Activated CD8-positive, alpha-beta T cell treated with anti-CD3 and anti-CD28 coated beads for 36 hours (primary cell): Measurements from ENCODE around the gene ADAD2. TPM values are rescaled to one million over a fixed set of nuclear protein-coding genes. Genes with fewer than 3 reads are reported as not detected.

Experiments used
- ATAC-seq: fragments of 200-7000 bp; cut with Tn5 transposase; one replicate; pipeline ENCODE4 v1.10.0; 2021; ENCODE audit warnings: mild to moderate bottlenecking, moderate library complexity
- CTCF ChIA-PET: fragments of 350-600 bp; sonication (Branson Sonifier 250); formaldehyde crosslinking; loops from one replicate; lab custom pipeline; 2021; ENCODE audit warnings: antibody characterized with exemption; lab: Charles Lee
- POLR2A ChIA-PET: fragments of 350-600 bp; sonication (Branson Sonifier 250); formaldehyde crosslinking; loops from one replicate; lab custom pipeline; 2021; ENCODE audit warnings: antibody characterized with exemption; lab: Charles Lee
- DNase-seq: peaks from one replicate; pipeline ENCODE4 v3.0.0-alpha.2; 2020
- H3K27ac Mint-ChIP-seq: one replicate; pipeline ENCODE4 v1.8.0; 2021; ENCODE audit warnings: mild to moderate bottlenecking, mixed read lengths
- H3K27me3 Mint-ChIP-seq: one replicate; pipeline ENCODE4 v1.8.0; 2021; ENCODE audit warnings: mixed read lengths
- H3K36me3 Mint-ChIP-seq: one replicate; pipeline ENCODE4 v1.8.0; 2021; ENCODE audit warnings: low read depth, mixed read lengths
- H3K4me1 Mint-ChIP-seq: one replicate; pipeline ENCODE4 v1.8.0; 2021; ENCODE audit warnings: low read depth, mixed read lengths
- H3K4me3 Mint-ChIP-seq: one replicate; pipeline ENCODE4 v1.8.0; 2021; ENCODE audit warnings: mild to moderate bottlenecking, moderate library complexity, mixed read lengths
- H3K9me3 Mint-ChIP-seq: one replicate; pipeline ENCODE4 v1.8.0; 2021; ENCODE audit warnings: mixed read lengths
- intact Hi-C: fragments of 100-400 bp; cut with micrococcal nuclease; formaldehyde crosslinking; loops from one replicate; pipeline ENCODE4 v1.10.0; 2022
- total RNA-seq, 2 experiments: library from RNA; stranded (reverse); gene quantifications; one replicate each; pipeline ENCODE4 v1.2.3, GENCODE V29; 2021
- TF ChIP-seq, protein P1 (sequence below): fragments of 200-600 bp; IDR thresholded peaks from one replicate; pipeline ENCODE4 v1.8.0; 2022; ENCODE audit warnings: antibody characterized with exemption, mild to moderate bottlenecking

ADAD2 gene
- total RNA-seq, 2 experiments from 2014 or later = 0.16 to 0.63 TPM

DNA sequence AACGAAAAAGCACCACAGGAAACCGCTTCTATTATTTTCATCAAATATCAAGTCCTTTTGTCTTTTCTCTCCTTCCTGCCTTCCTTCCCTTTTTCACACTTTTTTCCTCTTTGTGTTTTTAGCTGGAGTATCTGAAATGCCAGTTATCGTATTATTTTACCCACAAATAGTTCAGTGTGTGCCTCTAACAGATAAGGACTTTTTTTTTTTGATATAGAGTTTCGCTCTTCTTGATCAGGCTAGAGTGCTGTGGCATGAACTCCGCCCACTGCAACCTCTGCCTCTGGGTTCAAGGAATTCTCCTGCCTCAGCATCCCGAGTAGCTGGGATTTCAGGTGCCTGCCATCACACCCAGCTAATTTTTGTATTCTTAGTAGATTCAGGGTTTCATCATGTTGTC lies 35.2 kb upstream of the ADAD2 start:
- no peaks in the 10 kb centered on the region for H3K4me1 Mint-ChIP-seq

DNA sequence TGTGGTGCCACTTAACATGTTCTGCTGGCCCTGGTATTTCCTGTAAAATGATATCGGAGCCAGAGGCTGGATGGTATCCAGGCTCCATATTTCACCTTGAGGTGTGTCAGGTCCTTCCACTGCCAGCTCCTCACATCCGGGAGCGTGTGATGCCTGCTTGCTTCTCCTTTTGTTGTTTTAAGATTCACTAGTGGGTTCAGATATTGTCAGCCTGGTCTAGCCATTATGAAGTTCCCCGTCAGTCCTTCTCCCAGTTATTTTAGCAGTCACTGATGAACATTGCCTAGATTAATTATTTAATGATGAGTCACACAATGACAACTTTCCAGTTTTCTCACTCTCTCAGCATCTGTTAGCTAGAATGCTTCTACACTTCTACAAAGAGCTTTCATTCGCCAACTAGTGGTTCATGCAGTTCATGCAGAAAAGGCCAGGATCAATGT lies 34.6 kb upstream of the ADAD2 start:
- H3K36me3 Mint-ChIP-seq = no peaks in the 10 kb centered on the region
- ATAC-seq (no peak), DNase-seq (no peak)
- no peak overlapping the region for H3K27ac Mint-ChIP-seq
- H3K4me1 Mint-ChIP-seq = no peaks in the 10 kb centered on the region
- H3K9me3 Mint-ChIP-seq = no peaks in the 10 kb centered on the region
- no peak overlapping the region for H3K4me3 Mint-ChIP-seq
- CTCF ChIA-PET = interaction anchor here (0.9 to 2.5 kb wide), 8 partner anchors 10 to 93 kb away, joined by 3 to 6 read pairs (median 4); no protein-coding TSS in a partner anchor
- peaks cover 15% of the 10 kb centered on the region for H3K27me3 Mint-ChIP-seq
- POLR2A ChIA-PET = interaction anchor here (0.6 to 2.4 kb wide), 3 partner anchors 11 to 19 kb away, joined by 3 to 6 read pairs (median 3); partner anchors contain the start of genes DNAAF1 and HSDL1
- intact Hi-C loops = no loop called here
- TF ChIP-seq, protein P1, sequence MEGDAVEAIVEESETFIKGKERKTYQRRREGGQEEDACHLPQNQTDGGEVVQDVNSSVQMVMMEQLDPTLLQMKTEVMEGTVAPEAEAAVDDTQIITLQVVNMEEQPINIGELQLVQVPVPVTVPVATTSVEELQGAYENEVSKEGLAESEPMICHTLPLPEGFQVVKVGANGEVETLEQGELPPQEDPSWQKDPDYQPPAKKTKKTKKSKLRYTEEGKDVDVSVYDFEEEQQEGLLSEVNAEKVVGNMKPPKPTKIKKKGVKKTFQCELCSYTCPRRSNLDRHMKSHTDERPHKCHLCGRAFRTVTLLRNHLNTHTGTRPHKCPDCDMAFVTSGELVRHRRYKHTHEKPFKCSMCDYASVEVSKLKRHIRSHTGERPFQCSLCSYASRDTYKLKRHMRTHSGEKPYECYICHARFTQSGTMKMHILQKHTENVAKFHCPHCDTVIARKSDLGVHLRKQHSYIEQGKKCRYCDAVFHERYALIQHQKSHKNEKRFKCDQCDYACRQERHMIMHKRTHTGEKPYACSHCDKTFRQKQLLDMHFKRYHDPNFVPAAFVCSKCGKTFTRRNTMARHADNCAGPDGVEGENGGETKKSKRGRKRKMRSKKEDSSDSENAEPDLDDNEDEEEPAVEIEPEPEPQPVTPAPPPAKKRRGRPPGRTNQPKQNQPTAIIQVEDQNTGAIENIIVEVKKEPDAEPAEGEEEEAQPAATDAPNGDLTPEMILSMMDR = no peak

More for the DNA sequence above, 35.2 kb upstream of the ADAD2 start:
- DNase-seq (no peak), ATAC-seq (no peak)
- intact Hi-C loops = no loop called here
- CTCF ChIA-PET = interaction anchor here (0.9 to 1.7 kb wide), 7 partner anchors 11 to 92 kb away, joined by 3 to 6 read pairs (median 3); no protein-coding TSS in a partner anchor
- H3K4me3 Mint-ChIP-seq = no peak overlapping the region
- H3K36me3 Mint-ChIP-seq = no peaks in the 10 kb centered on the region
- TF ChIP-seq, protein P1 = no peak
- peaks cover 15% of the 10 kb centered on the region for H3K27me3 Mint-ChIP-seq
- H3K27ac Mint-ChIP-seq = no peak overlapping the region
- POLR2A ChIA-PET = interaction anchor here (0.8 to 2.4 kb wide), 2 partner anchors 11 to 20 kb away, joined by 3 to 6 read pairs; partner anchors contain the start of genes DNAAF1 and HSDL1
- no peaks in the 10 kb centered on the region for H3K9me3 Mint-ChIP-seq

DNA sequence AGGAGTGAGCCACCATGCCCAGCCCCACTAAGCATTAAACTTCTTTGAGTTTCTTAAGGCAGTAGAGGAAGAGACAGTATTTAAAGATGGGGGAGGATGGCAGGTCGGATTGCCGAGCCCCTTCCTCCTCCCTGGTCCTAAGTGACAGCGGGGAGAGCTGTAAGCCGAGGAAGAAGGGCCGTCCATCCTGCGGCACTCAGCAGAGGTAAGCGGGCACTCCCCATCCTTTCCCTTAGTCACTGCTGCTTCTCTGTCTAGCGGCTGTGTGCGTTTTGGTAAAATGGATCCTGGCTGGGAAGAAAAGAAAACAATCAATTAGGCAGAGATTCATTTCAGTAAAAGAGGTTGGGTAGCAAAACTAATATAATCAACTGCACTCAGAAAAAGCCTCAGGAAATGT lies 31.9 kb upstream of the ADAD2 start:
- no peaks in the 10 kb centered on the region for H3K9me3 Mint-ChIP-seq
- ChIA-PET CTCF (interaction anchor here (1.4 to 2.5 kb wide), 2 partner anchors 12 to 17 kb away, joined by 3 to 6 read pairs; no protein-coding TSS in a partner anchor), POLR2A (no interaction called here)
- intact Hi-C loops = no loop called here
- H3K27me3 Mint-ChIP-seq = peaks cover 17% of the 10 kb centered on the region
- DNase-seq = no peak
- no peak overlapping the region for H3K4me3 Mint-ChIP-seq
- H3K27ac Mint-ChIP-seq = no peak overlapping the region
- TF ChIP-seq, protein P1 = no peak
- no peaks in the 10 kb centered on the region for H3K4me1 Mint-ChIP-seq
- ATAC-seq = no peak
- no peaks in the 10 kb centered on the region for H3K36me3 Mint-ChIP-seq

DNA sequence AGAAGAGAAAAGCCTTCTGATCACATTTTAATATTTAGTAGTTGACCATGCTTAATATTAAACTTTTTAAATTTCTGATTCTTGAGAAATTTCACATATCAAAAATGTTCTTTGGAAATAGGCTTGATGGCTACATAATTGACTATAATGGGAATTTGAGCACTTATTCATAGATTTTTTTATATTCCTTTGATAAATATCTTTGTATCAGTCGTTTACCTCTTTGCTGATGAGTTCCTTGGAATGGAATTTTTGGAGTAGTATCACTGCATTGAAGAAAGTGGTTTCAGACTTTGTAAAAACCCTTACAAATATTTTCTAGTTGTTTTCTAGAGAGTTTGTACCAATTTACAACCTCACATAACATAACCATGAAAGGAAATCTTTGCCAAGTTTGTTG lies 31.2 kb upstream of the ADAD2 start:
- POLR2A ChIA-PET = no interaction called here
- Mint-ChIP-seq H3K4me3 (no peak overlapping the region), H3K9me3 (no peaks in the 10 kb centered on the region), H3K36me3 (no peaks in the 10 kb centered on the region), H3K27me3 (peaks cover 18% of the 10 kb centered on the region), H3K27ac (no peak overlapping the region), H3K4me1 (no peaks in the 10 kb centered on the region)
- intact Hi-C loops = no loop called here
- TF ChIP-seq, protein P1 = no peak
- DNase-seq (no peak), ATAC-seq (no peak)
- CTCF ChIA-PET = interaction anchor here (0.7 kb wide), 1 partner anchor 51 kb away, joined by 3 read pairs; no protein-coding TSS in a partner anchor

DNA sequence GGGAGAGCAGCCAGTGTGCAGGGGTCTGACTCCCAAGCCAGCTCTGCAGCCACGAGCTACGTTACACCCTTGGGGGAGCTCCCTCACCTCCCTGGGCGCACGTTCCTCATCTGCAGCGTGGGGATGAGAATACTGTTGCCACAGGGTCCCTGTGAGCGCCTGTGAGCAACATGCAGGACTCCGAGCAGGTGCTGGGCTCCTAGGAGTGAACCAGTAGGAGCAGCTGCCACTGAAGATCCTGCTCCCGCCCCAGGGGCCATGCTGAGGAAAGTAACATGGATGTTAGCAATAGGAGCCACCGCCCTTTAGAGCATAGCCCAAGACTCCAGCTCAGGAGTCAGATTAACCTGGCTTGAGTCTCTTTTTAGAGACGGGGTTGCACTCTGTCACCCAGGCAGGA lies 29.9 kb upstream of the ADAD2 start:
- CTCF ChIA-PET = interaction anchor here (0.8 kb wide), 1 partner anchor 15 kb away, joined by 3 read pairs; no protein-coding TSS in a partner anchor
- no peak overlapping the region for H3K4me3 Mint-ChIP-seq
- H3K36me3 Mint-ChIP-seq = no peaks in the 10 kb centered on the region
- no peaks in the 10 kb centered on the region for H3K9me3 Mint-ChIP-seq
- no peak overlapping the region for H3K27ac Mint-ChIP-seq
- TF ChIP-seq, protein P1 = no peak
- H3K4me1 Mint-ChIP-seq = no peaks in the 10 kb centered on the region
- DNase-seq = no peak
- POLR2A ChIA-PET = no interaction called here
- intact Hi-C loops = no loop called here
- ATAC-seq = no peak
- peaks cover 22% of the 10 kb centered on the region for H3K27me3 Mint-ChIP-seq
